Nephron (organoid): ENCODE data around the gene NEK10.

Experiments
- H3K27ac Mint-ChIP-seq, 3 experiments: 2 replicates each; pipeline ENCODE4 v1.8.0; 2020; ENCODE audit warnings: mixed read lengths in 3 of 3, mild to moderate bottlenecking in 2 of 3, moderate library complexity in 1 of 3
- H3K27me3 Mint-ChIP-seq: 2 replicates; pipeline ENCODE4 v1.8.0; 2021; ENCODE audit warnings: low read depth, mild to moderate bottlenecking, moderate library complexity, mixed read lengths
- H3K36me3 Mint-ChIP-seq: 2 replicates; pipeline ENCODE4 v1.8.0; 2020; ENCODE audit warnings: low read depth, mixed read lengths
- H3K4me1 Mint-ChIP-seq: 2 replicates; pipeline ENCODE4 v1.8.0; 2020; ENCODE audit warnings: mixed read lengths
- H3K4me3 Mint-ChIP-seq, 3 experiments: 2 replicates each; pipeline ENCODE4 v1.8.0; 2020; ENCODE audit warnings: mild to moderate bottlenecking in 3 of 3, mixed read lengths in 3 of 3, moderate library complexity in 2 of 3
- H3K9me3 Mint-ChIP-seq: 2 replicates; pipeline ENCODE4 v1.8.0; 2020; ENCODE audit warnings: mixed read lengths
- TF ChIP-seq, protein P1 (sequence below), 3 experiments: fragments of 200-600 bp; sonication (generic); IDR thresholded peaks; one replicate each; pipeline ENCODE4 v1.5.0; 2021; ENCODE audit warnings: antibody characterized with exemption in 3 of 3; ENCODE audit not compliant: unreplicated experiment in 3 of 3

The NEK10 gene

DNA sequence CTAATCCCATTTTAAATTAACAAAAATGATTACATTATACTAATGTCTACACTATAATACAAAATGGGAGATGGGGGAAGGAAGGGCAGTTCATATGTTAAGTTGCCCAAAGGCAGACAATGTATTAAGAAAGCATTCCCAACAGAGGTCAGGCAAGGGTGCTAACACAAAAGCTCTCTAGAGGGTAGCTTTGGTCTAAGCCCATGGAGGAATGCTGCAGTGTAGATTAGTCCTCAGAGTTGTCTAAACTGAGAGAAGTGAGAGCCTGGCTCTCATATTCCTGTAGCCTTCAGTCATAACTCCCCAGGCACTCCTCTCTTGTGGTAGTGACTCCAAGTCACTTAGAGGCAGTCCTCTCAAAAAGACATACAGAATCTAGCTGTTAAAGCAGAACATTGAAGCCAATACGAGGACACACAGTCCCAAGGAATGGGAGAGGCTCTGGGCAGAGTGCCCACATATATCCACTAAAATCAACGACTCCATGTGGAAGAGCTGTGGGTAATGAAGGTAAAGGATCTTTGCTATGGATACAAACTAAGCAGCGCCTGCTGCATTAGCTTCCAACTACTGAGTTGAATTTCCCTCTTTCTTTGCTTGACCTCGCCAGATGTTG, 14.5 kb downstream of the NEK10 start:
- no peaks in the 10 kb centered on the region for H3K4me1 Mint-ChIP-seq
- TF ChIP-seq, protein P1, sequence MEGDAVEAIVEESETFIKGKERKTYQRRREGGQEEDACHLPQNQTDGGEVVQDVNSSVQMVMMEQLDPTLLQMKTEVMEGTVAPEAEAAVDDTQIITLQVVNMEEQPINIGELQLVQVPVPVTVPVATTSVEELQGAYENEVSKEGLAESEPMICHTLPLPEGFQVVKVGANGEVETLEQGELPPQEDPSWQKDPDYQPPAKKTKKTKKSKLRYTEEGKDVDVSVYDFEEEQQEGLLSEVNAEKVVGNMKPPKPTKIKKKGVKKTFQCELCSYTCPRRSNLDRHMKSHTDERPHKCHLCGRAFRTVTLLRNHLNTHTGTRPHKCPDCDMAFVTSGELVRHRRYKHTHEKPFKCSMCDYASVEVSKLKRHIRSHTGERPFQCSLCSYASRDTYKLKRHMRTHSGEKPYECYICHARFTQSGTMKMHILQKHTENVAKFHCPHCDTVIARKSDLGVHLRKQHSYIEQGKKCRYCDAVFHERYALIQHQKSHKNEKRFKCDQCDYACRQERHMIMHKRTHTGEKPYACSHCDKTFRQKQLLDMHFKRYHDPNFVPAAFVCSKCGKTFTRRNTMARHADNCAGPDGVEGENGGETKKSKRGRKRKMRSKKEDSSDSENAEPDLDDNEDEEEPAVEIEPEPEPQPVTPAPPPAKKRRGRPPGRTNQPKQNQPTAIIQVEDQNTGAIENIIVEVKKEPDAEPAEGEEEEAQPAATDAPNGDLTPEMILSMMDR (IDR thresholded peaks at IDR 0.05; ENCODE audit: unreplicated experiment in 3 of 3) = no peak
- no peak overlapping the region for H3K4me3 Mint-ChIP-seq
- no peak overlapping the region for H3K27ac Mint-ChIP-seq
- H3K36me3 Mint-ChIP-seq = no peaks in the 10 kb centered on the region
- no peaks in the 10 kb centered on the region for H3K9me3 Mint-ChIP-seq
- H3K27me3 Mint-ChIP-seq = no peaks in the 10 kb centered on the region

DNA sequence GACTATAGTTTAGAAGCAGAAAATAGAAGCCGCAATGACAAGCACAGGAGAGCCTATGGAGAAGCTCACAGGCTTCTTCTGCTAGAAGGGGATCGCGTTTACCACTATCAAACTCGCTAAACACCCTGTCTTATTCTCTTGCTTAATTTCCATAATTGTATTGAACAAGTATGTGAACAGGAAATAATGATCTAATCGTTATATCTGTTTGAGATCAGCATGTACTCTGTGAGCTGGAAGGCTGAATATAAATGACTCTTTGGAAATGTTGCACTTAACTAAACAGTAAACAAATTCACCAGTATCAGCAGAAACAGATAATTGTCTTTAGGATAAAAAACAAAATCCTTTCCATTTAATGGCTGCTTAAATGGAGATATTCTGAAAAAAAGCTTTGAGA, 15.0 kb downstream of the NEK10 start:
- Mint-ChIP-seq H3K4me3 (no peak overlapping the region), H3K4me1 (no peaks in the 10 kb centered on the region), H3K9me3 (no peaks in the 10 kb centered on the region), H3K27ac (no peak overlapping the region), H3K27me3 (no peaks in the 10 kb centered on the region), H3K36me3 (no peaks in the 10 kb centered on the region)
- TF ChIP-seq, protein P1 (IDR thresholded peaks at IDR 0.05; ENCODE audit: unreplicated experiment in 3 of 3) = no peak

DNA sequence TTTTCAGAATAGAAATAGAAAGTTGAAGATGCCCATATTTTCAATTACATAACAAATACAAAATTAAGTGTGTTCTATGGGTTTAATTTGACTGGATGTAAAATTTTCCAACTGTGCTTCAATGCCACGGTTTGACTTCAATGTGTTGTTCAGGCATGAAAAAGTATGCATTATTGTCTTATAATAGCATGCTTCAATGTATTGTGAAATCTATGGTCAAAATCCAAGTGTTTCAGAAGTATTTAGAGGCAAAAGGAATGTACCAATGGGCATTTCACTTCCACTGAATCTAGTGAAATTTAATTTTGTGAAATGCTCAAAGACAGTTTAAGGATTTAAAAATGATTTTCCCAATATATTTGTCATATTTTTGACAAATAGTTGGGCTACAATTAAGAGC, 16.0 kb downstream of the NEK10 start:
- TF ChIP-seq, protein P1 (IDR thresholded peaks at IDR 0.05; ENCODE audit: unreplicated experiment in 3 of 3) = no peak
- no peaks in the 10 kb centered on the region for H3K9me3 Mint-ChIP-seq
- H3K27me3 Mint-ChIP-seq = no peaks in the 10 kb centered on the region
- H3K36me3 Mint-ChIP-seq = no peaks in the 10 kb centered on the region
- no peaks in the 10 kb centered on the region for H3K4me1 Mint-ChIP-seq
- H3K4me3 Mint-ChIP-seq = no peak overlapping the region
- no peak overlapping the region for H3K27ac Mint-ChIP-seq

DNA sequence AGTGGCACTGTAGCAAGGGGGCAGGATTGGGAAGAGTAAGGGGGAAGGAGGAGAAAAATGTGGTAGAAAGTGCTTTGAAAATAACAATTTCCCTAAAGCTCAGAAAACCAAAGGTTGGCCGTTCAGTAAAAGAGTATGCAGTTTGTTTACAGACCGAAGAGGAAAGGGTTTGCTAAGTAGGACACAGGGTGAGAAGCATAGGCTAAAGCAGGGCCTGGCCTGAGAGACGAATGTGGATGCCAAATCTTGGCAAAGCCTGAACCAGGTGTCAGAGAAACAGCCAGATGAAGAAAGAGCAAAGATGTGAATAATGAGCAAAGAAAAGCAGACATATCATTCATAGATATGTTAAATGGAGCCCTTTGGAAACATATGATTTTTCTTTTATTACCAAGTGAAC, 17.1 kb downstream of the NEK10 start:
- Mint-ChIP-seq H3K27me3 (no peaks in the 10 kb centered on the region), H3K9me3 (no peaks in the 10 kb centered on the region), H3K4me1 (no peaks in the 10 kb centered on the region), H3K36me3 (no peaks in the 10 kb centered on the region), H3K4me3 (no peak overlapping the region), H3K27ac (no peak overlapping the region)
- TF ChIP-seq, protein P1 (IDR thresholded peaks at IDR 0.05; ENCODE audit: unreplicated experiment in 3 of 3) = no peak

DNA sequence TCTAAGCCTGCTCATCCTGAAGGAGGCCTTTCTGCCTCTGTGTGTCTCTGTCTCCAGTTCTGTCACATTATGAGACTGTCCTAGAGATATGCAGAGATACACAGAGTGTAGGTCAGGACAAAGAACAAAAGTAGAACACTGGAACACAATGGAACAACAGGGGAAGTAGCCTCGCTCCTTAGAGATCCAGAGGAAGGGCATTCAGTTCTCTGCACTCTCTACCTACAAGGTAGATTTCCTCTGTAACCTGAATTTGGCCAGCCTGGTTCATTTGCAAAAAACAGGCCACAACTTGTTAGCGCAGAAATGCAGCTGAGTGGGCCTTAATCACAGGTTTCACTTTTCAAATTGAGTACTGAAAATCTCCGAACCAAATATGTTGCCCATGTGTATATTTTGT, 19.4 kb downstream of the NEK10 start:
- TF ChIP-seq, protein P1 (IDR thresholded peaks at IDR 0.05; ENCODE audit: unreplicated experiment in 3 of 3) = no peak
- no peak overlapping the region for H3K27ac Mint-ChIP-seq
- H3K4me1 Mint-ChIP-seq = no peaks in the 10 kb centered on the region
- H3K36me3 Mint-ChIP-seq = no peaks in the 10 kb centered on the region
- no peaks in the 10 kb centered on the region for H3K27me3 Mint-ChIP-seq
- no peak overlapping the region for H3K4me3 Mint-ChIP-seq
- H3K9me3 Mint-ChIP-seq = no peaks in the 10 kb centered on the region
